Lower lobe of right lung (tissue), 2 donors: ENCODE results near the gene GSTA2. TPM values are rescaled to one million over a fixed set of nuclear protein-coding genes. Genes with fewer than 3 reads are reported as not detected.
"Not testable (repeated sequence)": the region's sequence is repeated elsewhere in the genome, so short reads cannot be mapped to it uniquely, and the experiment has no call there.

Source experiments
- ATAC-seq, 2 donors: fragments of 200-7000 bp; cut with Tn5 transposase; one replicate each; pipeline ENCODE4 v1.9.1; 2020 to 2022; ENCODE audit warnings: mild to moderate bottlenecking in 2 of 2, moderate library complexity in 2 of 2
- DNase-seq: peaks from one replicate; pipeline ENCODE4 v3.0.0-alpha.2; 2020
- H3K27ac ChIP-seq: fragments of 200-600 bp; one replicate; pipeline ENCODE4 v1.8.0; 2022
- H3K27me3 ChIP-seq: fragments of 200-600 bp; one replicate; pipeline ENCODE4 v1.8.0; 2022; ENCODE audit warnings: low read depth
- H3K36me3 ChIP-seq: fragments of 200-600 bp; one replicate; pipeline ENCODE4 v1.8.0; 2022; ENCODE audit warnings: mild to moderate bottlenecking
- H3K4me1 ChIP-seq: fragments of 200-600 bp; one replicate; pipeline ENCODE4 v1.8.0; 2022
- H3K4me3 ChIP-seq: fragments of 200-600 bp; one replicate; pipeline ENCODE4 v1.8.0; 2022; ENCODE audit warnings: mild to moderate bottlenecking
- H3K9me3 ChIP-seq: fragments of 200-600 bp; one replicate; pipeline ENCODE4 v1.8.0; 2022
- intact Hi-C: fragments of 100-400 bp; cut with DNase I; formaldehyde crosslinking; loops from one replicate; pipeline ENCODE4 v1.11.0; 2022
- total RNA-seq: library from RNA; stranded (reverse); fragmentation: NEBNext Ultra II Directional; extraction: Animal tissue kit (Norgen Biotek cat#: 25700); gene quantifications from one replicate; pipeline ENCODE4 v1.2.1, GENCODE V29; 2021
- TF ChIP-seq, protein P1 (sequence below): fragments of 200-600 bp; IDR thresholded peaks from one replicate; pipeline ENCODE4 v1.8.0; 2022; ENCODE audit warnings: antibody characterized with exemption, mild to moderate bottlenecking
- donor health status: DM: no; HTN: yes; CAD: no; lungs with severe emphysema.

The GSTA2 gene
- total RNA-seq, 1 donor from 2014 or later, result 4.8 TPM

DNA sequence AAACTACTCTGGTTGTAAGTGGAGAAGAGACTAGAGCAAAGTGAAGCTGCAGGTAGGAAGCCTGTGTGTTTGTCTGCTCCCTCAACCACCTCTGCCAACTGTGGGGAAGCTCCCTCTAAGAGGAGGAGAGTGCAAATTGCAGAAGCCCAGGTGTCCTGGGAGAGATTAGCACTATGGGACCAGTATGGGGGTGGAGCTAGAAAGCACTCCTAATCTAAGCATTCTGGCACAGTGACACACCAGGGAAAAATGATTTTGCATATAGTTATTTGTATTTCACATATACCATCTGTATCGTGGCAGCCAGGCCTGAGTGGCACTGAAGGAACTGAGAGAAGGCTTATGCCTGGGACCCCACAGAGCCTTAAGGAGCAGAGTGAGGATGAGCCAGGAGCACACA lies 27.6 kb upstream of the GSTA2 start:
- DNase-seq, result no peak
- Histone ChIP-seq H3K4me1 (no peaks in the 10 kb centered on the region), H3K4me3 (no peak overlapping the region), H3K36me3 (no peaks in the 10 kb centered on the region), H3K27ac (no peak overlapping the region), H3K9me3 (no peaks in the 10 kb centered on the region), H3K27me3 (no peaks in the 10 kb centered on the region)
- ATAC-seq, result no peak
- TF ChIP-seq, protein P1, sequence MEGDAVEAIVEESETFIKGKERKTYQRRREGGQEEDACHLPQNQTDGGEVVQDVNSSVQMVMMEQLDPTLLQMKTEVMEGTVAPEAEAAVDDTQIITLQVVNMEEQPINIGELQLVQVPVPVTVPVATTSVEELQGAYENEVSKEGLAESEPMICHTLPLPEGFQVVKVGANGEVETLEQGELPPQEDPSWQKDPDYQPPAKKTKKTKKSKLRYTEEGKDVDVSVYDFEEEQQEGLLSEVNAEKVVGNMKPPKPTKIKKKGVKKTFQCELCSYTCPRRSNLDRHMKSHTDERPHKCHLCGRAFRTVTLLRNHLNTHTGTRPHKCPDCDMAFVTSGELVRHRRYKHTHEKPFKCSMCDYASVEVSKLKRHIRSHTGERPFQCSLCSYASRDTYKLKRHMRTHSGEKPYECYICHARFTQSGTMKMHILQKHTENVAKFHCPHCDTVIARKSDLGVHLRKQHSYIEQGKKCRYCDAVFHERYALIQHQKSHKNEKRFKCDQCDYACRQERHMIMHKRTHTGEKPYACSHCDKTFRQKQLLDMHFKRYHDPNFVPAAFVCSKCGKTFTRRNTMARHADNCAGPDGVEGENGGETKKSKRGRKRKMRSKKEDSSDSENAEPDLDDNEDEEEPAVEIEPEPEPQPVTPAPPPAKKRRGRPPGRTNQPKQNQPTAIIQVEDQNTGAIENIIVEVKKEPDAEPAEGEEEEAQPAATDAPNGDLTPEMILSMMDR, result no peak
- intact Hi-C loops, result no loop called here

DNA sequence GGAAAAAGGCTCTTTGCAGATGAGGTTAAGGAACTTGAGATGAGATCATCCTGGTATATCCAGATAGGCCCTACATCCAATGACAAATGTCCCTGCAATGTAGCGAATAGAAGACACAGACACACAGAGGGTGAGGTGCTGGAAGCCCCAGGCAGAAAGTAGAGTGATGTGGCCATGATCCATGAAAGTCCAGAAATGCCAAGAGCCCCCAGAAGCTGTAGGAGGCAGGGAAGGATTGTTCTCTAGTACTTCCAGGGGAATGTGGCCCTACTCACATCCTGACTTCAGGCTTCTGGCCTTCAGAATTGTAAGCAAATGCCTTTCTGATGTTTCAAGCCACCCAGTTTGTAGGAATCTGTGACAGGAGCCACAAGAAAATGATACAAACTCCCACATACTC lies 26.4 kb upstream of the GSTA2 start:
- H3K36me3 ChIP-seq, ATAC-seq, DNase-seq, intact Hi-C loops, H3K4me3 ChIP-seq, H3K27ac ChIP-seq, H3K9me3 ChIP-seq, H3K4me1 ChIP-seq, H3K27me3 ChIP-seq: not testable (repeated sequence)

DNA sequence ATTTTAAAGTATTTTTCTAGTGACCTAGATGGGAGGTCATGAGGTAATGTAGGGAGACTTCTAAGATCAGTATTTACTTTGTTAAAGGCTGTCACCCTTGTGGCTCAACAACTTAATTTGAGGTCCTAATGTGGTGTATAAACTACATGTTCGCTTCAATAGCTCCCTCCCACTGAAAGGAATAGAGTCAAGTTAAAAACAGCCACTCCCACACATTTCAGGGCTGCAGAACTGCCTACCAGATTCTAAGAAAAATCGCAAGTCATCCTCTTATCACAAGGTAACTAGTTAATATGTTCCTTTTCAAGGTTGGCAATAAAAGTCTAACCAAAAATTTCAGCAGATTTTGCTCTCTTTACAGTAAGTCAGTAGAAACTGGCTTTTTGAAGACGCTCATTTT lies 25.2 kb upstream of the GSTA2 start:
- Histone ChIP-seq H3K9me3 (no peaks in the 10 kb centered on the region), H3K27me3 (no peaks in the 10 kb centered on the region), H3K4me3 (no peak overlapping the region), H3K4me1 (no peaks in the 10 kb centered on the region), H3K36me3 (no peaks in the 10 kb centered on the region), H3K27ac (no peak overlapping the region)
- ATAC-seq (no peak), DNase-seq (no peak)
- TF ChIP-seq, protein P1, result no peak
- intact Hi-C loops, result no loop called here

DNA sequence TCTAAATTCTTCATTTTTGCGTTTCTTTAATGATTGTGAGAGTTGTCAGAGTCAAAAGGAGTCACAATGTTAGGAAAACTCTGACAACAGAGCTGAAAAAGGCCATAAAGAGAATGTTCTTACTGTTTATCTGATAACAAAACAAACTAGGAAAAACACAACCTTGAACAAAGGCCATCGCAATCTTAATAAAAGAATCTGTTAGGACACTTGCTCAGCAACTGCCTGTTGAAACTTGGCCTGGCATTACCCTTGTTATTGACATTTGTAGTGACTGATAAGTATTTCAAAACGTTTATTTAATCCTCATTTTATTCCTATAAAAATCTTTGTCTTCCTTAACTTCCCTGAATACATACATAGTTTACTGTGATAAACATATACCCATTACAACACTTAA lies 24.6 kb upstream of the GSTA2 start:
- Histone ChIP-seq H3K36me3 (no peaks in the 10 kb centered on the region), H3K9me3 (no peaks in the 10 kb centered on the region), H3K27ac (no peak overlapping the region), H3K4me1 (no peaks in the 10 kb centered on the region), H3K27me3 (no peaks in the 10 kb centered on the region), H3K4me3 (no peak overlapping the region)
- ATAC-seq, result no peak
- TF ChIP-seq, protein P1, result no peak
- DNase-seq, result no peak
- intact Hi-C loops, result no loop called here

DNA sequence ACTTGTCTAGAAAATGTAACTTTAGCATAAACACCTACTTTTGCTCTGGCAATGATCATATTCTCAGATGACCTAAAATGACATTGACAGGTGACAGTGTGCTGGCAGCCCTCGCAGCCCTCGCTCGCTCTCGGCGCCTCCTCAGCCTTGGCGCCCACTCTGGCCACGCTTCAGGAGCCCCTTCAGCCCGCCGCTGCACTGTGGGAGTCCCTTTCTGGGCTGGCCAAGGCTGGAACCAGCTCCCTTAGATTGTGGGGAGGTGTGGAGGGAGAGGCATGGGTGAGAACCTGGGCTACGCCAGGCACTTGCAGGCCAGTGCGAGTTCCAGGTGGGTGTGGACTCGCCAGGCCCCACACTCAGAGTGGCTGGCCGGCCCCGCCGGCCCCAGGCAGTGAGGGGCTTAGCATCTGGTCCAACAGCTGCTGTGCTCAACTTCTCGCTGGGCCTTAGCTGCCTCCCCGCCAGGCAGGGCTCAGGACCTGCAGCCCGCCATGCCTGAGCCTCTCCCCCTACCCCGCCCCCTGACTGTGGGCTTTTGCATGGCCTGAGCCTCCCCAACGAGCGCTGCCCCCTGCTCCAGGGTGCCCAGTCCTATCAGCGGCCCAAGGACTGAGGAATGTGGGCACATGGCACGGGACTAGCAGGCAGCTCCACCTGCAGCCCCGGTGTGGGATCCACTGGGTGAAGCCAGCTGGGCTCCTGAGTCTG lies 23.1 kb upstream of the GSTA2 start:
- H3K4me1 ChIP-seq, result no peaks in the 10 kb centered on the region
- H3K27ac ChIP-seq, result no peak overlapping the region
- intact Hi-C loops, result no loop called here
- DNase-seq (no peak), ATAC-seq (no peak)
- no peaks in the 10 kb centered on the region for H3K9me3 ChIP-seq
- H3K27me3 ChIP-seq, result no peaks in the 10 kb centered on the region
- H3K4me3 ChIP-seq, result no peak overlapping the region
- no peaks in the 10 kb centered on the region for H3K36me3 ChIP-seq
- TF ChIP-seq, protein P1, result no peak

DNA sequence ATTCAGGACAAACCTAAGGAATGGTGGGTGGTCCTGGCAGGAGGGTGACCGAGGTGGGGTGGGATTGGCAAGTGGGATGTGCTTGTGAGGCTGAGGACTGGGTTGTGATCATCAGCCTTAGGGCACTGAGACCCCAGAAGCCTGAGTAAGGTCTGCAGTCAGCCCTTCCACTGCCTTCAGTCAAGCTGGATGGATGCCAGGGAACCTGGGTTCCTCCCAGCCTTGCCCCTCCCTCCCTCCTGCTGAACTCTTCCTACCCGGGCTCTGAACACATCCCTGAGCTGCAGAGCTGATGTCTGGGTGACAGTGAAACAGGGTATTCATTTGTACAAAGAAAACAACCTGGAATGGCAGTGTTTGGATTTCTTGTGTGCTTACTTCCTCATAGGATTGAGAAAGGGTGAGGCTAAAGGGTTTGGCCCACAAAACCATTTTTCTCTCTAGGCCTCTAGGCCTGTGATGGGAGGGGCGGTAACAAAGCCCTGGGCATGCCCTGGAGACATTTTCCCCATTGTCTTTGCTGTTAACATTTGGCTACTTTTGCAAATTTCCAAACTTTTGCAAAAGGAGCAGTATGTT lies 19.5 kb upstream of the GSTA2 start:
- H3K36me3 ChIP-seq, H3K4me3 ChIP-seq, H3K9me3 ChIP-seq, intact Hi-C loops, DNase-seq, ATAC-seq, H3K4me1 ChIP-seq, H3K27ac ChIP-seq, H3K27me3 ChIP-seq: not testable (repeated sequence)

DNA sequence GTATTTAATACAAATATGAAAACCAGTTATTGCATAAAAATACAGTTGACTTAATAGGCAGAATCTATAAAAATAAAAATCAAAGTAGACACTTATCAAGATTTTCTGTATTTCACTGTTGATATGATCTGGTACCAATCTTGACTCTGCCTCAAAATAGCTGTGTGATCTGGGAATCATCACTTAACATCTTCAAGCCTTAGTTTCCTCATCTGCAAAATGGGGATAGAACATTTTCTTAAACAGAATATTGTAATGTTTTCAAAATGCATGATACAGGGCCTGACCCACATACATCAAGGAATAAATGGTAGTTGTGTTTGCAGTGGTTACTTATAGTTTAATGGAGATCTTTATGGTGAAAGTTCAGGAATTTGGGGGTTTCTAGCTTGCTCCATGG lies 18.9 kb upstream of the GSTA2 start:
- H3K27me3 ChIP-seq, DNase-seq, H3K36me3 ChIP-seq, H3K27ac ChIP-seq, H3K4me3 ChIP-seq, intact Hi-C loops, H3K9me3 ChIP-seq, ATAC-seq, H3K4me1 ChIP-seq: not testable (repeated sequence)
